Tibial nerve (tissue), 4 donors: ENCODE measurements around the gene DTNBP1. TPM values are rescaled to one million over a fixed set of nuclear protein-coding genes. Genes with fewer than 3 reads are reported as not detected.

Source experiments
- DNase-seq, 2 donors: peaks; one replicate each; pipeline ENCODE4 v3.0.0-alpha.2; 2019; ENCODE audit warnings: low spot score in 2 of 2
- H3K27ac ChIP-seq, 4 donors: fragments of 200-600 bp; sonication (generic) in 3 of 4; one replicate each; pipeline ENCODE4 v1.5.1; 2017 to 2019; ENCODE audit warnings: mild to moderate bottlenecking in 1 of 4
- H3K27me3 ChIP-seq, 2 donors: fragments of 200-600 bp; sonication (generic) in 1 of 2; one replicate each; pipeline versions ENCODE4 v1.5.1 to v1.6.0; 2017 to 2019
- H3K36me3 ChIP-seq, 3 donors: fragments of 200-600 bp; sonication (generic); one replicate each; pipeline ENCODE4 v1.5.1; 2018 to 2019
- H3K4me1 ChIP-seq, 4 donors: fragments of 200-600 bp; sonication (generic) in 3 of 4; one replicate each; pipeline ENCODE4 v1.5.1; 2017 to 2019
- H3K4me3 ChIP-seq, 4 donors: fragments of 200-600 bp; sonication (generic) in 3 of 4; one replicate each; pipeline ENCODE4 v1.5.1; 2017 to 2019; ENCODE audit warnings: mild to moderate bottlenecking in 1 of 4, moderate library complexity in 1 of 4
- H3K9me3 ChIP-seq, 4 donors: fragments of 200-600 bp; sonication (generic) in 3 of 4; one replicate each; pipeline ENCODE4 v1.5.1; 2017 to 2019
- EP300 ChIP-seq, 2 donors: sonication (generic); formaldehyde crosslinking; IDR thresholded peaks; one replicate each; pipeline ENCODE4 v1.6.1; 2017; ENCODE audit warnings: antibody characterized with exemption in 2 of 2, mild to moderate bottlenecking in 1 of 2
- POLR2A ChIP-seq, 2 donors: fragments of 450-650 bp; IDR thresholded peaks; one replicate each; pipeline ENCODE4 v1.6.1; 2017; ENCODE audit warnings: antibody characterized with exemption in 2 of 2, mild to moderate bottlenecking in 2 of 2, moderate library complexity in 2 of 2
- WGBS, 2 donors: methylation state at CpG; one replicate each; pipeline ENCODE4 v1.1.5; 2018; 5-methylcytosine and 5-hydroxymethylcytosine counted together
- total RNA-seq, 4 donors: library from RNA; depleted of rRNA; stranded (reverse); fragments of >200 nt; gene quantifications; one replicate each; pipeline ENCODE4 v1.1.0, GENCODE V29; 2016
- TF ChIP-seq, protein P1 (sequence below), 5 experiments: fragments of 200-600 bp in 3 of 5; fragments of 450-650 bp in 2 of 5; sonication (generic) in 3 of 5; IDR thresholded peaks; one replicate each; pipeline ENCODE4 v1.5.1; 2016 to 2019; ENCODE audit warnings: antibody characterized with exemption in 5 of 5, mild to moderate bottlenecking in 3 of 5, moderate library complexity in 2 of 5

Gene DTNBP1
- total RNA-seq, 4 donors from 2014 or later: 14.7 to 36.6 (median 16.1) TPM

DNA sequence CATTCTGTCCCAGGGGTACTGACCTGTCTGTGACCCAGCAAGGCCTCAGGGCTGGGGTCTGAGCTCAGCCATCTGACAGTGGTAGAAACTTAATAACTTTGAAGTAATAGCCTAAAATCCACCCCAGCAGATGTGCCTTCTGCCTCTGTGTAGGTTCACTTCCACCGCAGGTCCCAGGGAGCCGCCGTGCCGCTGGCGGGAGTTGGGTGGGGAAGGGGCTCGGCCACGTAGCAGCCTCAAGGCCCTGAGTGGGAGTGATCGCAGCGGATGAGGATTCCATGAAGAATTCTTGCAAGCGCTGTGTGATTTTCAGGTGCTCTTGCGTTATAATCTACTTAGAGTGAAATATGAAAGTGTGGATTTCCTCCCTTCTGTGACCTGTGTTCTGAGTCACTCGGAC lies 163.7 kb downstream of the DTNBP1 start:
- Histone ChIP-seq H3K27ac (no peak overlapping the region), H3K9me3 (no peaks in the 10 kb centered on the region), H3K4me1 (peaks cover 0 to 44% (median 12%) of the 10 kb centered on the region in 4 donors), H3K4me3 (no peak overlapping the region), H3K27me3 (no peaks in the 10 kb centered on the region), H3K36me3 (peaks cover 0 to 48% (median 5%) of the 10 kb centered on the region in 3 donors)
- DNase-seq: no peak
- WGBS, 2 donors: 91 to 94% methylated on average over 12 of the region's 12 CpGs
- TF ChIP-seq, protein P1, sequence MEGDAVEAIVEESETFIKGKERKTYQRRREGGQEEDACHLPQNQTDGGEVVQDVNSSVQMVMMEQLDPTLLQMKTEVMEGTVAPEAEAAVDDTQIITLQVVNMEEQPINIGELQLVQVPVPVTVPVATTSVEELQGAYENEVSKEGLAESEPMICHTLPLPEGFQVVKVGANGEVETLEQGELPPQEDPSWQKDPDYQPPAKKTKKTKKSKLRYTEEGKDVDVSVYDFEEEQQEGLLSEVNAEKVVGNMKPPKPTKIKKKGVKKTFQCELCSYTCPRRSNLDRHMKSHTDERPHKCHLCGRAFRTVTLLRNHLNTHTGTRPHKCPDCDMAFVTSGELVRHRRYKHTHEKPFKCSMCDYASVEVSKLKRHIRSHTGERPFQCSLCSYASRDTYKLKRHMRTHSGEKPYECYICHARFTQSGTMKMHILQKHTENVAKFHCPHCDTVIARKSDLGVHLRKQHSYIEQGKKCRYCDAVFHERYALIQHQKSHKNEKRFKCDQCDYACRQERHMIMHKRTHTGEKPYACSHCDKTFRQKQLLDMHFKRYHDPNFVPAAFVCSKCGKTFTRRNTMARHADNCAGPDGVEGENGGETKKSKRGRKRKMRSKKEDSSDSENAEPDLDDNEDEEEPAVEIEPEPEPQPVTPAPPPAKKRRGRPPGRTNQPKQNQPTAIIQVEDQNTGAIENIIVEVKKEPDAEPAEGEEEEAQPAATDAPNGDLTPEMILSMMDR (IDR thresholded peaks at IDR 0.05): no peak
- TF ChIP-seq EP300 (IDR thresholded peaks at IDR 0.05) (no peak), POLR2A (IDR thresholded peaks at IDR 0.05) (no peak)

DNA sequence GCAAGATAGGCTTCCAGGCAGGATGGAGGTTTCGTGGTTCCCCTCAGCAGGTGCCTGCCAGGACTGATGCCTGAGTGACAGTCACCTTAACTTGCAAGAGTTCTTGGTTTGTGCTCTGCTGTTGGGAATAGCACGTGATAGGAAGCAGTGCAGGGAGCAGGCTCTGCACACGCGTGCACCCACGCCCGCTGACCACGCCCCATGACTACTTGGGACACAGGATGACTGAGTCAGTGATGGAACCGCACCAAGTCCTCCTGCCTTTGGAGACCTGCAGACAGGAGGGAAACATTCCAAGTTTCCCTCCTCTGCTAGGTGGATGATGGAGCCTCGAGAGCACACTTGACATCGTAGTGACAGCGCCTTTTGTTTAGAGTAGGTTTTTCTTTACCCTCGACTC lies 164.2 kb downstream of the DTNBP1 start:
- peaks cover 0 to 39% (median 10%) of the 10 kb centered on the region in 4 donors for H3K4me1 ChIP-seq
- no peak for DNase-seq
- peaks cover 0 to 48% (median 5%) of the 10 kb centered on the region in 3 donors for H3K36me3 ChIP-seq
- TF ChIP-seq, protein P1 (IDR thresholded peaks at IDR 0.05): no peak
- TF ChIP-seq POLR2A (IDR thresholded peaks at IDR 0.05): no peak
- TF ChIP-seq EP300 (IDR thresholded peaks at IDR 0.05): no peak
- H3K27ac ChIP-seq: no peak overlapping the region
- 82 to 86% methylated on average over 11 to 12 of the region's 12 CpGs for WGBS, 2 donors
- no peak overlapping the region for H3K4me3 ChIP-seq
- H3K27me3 ChIP-seq: no peaks in the 10 kb centered on the region
- no peaks in the 10 kb centered on the region for H3K9me3 ChIP-seq

DNA sequence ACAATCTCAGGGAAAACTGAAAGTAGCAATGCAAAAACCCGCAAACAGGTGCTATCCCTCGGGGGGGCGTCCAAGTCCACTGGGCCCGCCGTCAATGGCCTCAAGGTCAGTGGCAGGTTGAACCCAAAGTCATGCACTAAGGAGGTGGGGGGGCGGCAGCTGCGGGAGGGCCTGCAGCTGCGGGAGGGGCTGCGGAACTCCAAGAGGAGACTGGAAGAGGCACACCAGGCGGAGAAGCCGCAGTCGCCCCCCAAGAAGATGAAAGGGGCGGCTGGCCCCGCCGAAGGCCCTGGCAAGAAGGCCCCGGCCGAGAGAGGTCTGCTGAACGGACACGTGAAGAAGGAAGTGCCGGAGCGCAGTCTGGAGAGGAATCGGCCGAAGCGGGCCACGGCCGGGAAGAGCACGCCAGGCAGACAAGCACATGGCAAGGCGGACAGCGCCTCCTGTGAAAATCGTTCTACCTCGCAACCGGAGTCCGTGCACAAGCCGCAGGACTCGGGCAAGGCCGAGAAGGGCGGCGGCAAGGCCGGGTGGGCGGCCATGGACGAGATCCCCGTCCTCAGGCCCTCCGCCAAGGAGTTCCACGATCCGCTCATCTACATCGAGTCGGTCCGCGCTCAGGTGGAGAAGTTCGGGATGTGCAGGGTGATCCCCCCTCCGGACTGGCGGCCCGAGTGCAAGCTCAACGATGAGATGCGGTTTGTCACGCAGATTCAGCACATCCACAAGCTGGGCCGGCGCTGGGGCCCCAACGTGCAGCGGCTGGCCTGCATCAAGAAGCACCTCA lies 166.3 kb downstream of the DTNBP1 start:
- Histone ChIP-seq H3K4me1 (peaks cover 0 to 27% (median 0%) of the 10 kb centered on the region in 4 donors), H3K27ac (no peak overlapping the region), H3K36me3 (peaks cover 0 to 41% (median 5%) of the 10 kb centered on the region in 3 donors), H3K9me3 (no peaks in the 10 kb centered on the region), H3K4me3 (no peak overlapping the region), H3K27me3 (no peaks in the 10 kb centered on the region)
- DNase-seq: no peak
- TF ChIP-seq EP300 (IDR thresholded peaks at IDR 0.05): no peak
- TF ChIP-seq, protein P1 (IDR thresholded peaks at IDR 0.05): no peak
- no peak for TF ChIP-seq POLR2A (IDR thresholded peaks at IDR 0.05)
- WGBS, 2 donors: 96 to 97% methylated on average over 53 to 60 of the region's 60 CpGs

DNA sequence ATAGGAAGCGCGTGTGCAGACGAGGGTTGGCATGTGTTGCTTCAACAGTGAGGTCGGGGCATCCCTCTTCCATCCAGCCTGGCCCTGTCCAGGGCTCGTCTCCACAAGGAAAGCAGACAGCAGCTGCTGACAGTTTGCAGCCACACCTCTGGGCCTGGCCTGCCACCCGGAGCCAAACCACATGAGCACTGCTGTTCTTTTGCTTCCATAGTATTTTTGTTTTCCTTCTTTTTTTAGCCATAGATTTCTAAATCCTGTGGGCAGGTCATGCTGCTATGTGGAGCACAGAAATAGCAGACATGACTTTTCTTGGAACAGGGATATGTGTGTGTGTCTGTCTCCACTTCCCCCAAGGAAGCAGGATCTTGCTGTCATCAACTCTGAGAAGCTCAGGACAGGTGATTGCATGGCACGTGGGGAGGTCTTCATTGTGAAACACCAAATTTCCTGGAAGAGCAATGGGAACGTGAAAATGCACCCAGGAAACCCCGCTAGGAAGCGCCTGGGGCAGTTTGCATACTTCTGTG lies 167.4 kb downstream of the DTNBP1 start:
- Histone ChIP-seq H3K9me3 (no peaks in the 10 kb centered on the region), H3K27me3 (no peaks in the 10 kb centered on the region), H3K27ac (no peak overlapping the region), H3K4me1 (peaks cover 0 to 34% (median 4%) of the 10 kb centered on the region in 4 donors), H3K4me3 (no peak overlapping the region), H3K36me3 (peaks cover 0 to 32% (median 5%) of the 10 kb centered on the region in 3 donors)
- peak in 1 of 2 donors; percentile 46 for TF ChIP-seq EP300 (IDR thresholded peaks at IDR 0.05)
- TF ChIP-seq, protein P1 (IDR thresholded peaks at IDR 0.05): no peak
- TF ChIP-seq POLR2A (IDR thresholded peaks at IDR 0.05): no peak
- no peak for DNase-seq
- 80% methylated on average over 10 of the region's 10 CpGs for WGBS, 2 donors
